Measurements from ENCODE around the gene PCDHA6. TPM values are rescaled to one million over a fixed set of nuclear protein-coding genes. Genes with fewer than 3 reads are reported as not detected.
"Not testable (repeated sequence)": the region's sequence is repeated elsewhere in the genome, so short reads cannot be mapped to it uniquely, and the experiment has no call there.

PCDHA6 gene
- total and polyA plus RNA-seq, 2 experiments from 2014 or later, result 2.1 to 5.2 TPM

DNA sequence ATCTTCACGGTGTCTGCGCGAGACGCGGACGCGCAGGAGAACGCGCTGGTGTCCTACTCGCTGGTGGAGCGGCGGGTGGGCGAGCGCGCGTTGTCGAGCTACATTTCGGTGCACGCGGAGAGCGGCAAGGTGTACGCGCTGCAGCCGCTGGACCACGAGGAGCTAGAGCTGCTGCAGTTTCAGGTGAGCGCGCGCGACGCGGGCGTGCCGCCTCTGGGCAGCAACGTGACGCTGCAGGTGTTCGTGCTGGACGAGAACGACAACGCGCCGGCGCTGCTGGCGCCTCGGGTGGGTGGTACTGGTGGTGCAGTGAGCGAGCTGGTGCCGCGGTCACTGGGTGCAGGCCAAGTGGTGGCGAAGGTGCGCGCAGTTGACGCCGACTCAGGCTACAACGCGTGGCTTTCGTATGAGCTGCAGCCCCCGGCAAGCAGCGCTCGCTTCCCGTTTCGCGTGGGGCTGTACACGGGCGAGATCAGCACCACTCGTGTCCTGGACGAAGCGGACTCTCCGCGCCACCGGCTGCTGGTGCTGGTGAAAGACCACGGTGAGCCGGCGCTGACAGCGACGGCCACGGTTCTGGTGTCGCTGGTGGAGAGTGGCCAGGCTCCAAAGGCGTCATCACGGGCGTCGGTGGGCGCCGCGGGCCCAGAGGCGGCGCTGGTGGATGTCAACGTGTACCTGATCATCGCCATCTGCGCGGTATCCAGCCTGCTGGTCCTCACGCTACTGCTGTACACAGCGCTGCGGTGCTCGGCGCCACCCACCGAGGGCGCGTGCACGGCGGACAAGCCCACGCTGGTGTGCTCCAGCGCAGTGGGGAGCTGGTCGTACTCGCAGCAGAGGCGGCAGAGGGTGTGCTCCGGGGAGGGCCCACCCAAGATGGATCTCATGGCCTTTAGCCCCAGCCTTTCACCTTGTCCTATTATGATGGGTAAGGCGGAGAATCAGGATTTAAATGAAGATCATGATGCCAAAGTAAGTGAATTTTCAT lies 2.0 kb downstream of the PCDHA6 start:
- H3K9me2 ChIP-seq (ENCODE audit: insufficient read depth); H3K36me3 ChIP-seq (ENCODE audit: insufficient read depth); H3K27ac Mint-ChIP-seq; H3K4me3 Mint-ChIP-seq; H3K27me3 ChIP-seq (ENCODE audit: insufficient read depth); H3K4me3 ChIP-seq; ATAC-seq; DNase-seq (ENCODE audit: low spot score); H3K4me1 Mint-ChIP-seq; H3K4me2 ChIP-seq; H2AFZ ChIP-seq; H3K79me2 ChIP-seq (replicated peaks; ENCODE audit: insufficient read depth); H3K4me1 ChIP-seq (ENCODE audit: insufficient read depth); H3K27ac ChIP-seq (ENCODE audit: low read depth); H3F3A ChIP-seq (replicated peaks; ENCODE audit: low read depth); H4K20me1 ChIP-seq (replicated peaks; ENCODE audit: insufficient read depth); H3K27me3 Mint-ChIP-seq (ENCODE audit: insufficient read depth, low read depth, poor library complexity): not testable (repeated sequence)
- Mint-ChIP-seq H3K36me3 (ENCODE audit: low read depth) (peaks cover 20% of the 10 kb centered on the region; the same call in 2 of the 3 replicates), H3K9me3 (peaks cover 12% of the 10 kb centered on the region)

DNA sequence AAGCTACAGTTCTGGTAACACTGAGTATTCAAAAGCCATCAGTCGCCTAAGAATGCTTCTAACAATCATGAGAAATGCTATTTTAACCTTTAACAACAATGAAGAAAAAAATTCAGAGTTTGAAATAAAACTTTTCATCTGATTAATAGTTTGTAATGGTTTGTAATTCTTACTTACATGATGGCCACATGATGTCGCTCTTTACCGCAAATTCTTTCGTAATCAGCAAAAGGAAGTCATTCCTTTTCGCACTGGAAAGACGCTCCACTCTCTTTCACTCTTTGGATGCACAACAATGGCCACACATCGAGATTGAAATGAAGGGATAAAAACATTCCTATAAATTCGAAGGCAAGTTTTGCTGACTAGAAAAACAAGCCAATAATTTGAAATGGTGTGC lies 6.2 kb downstream of the PCDHA6 start, which contains the start of gene PCDHA7:
PCDHA7 (plus strand) TSS at position 277 of the 400 bp plus-strand sequence; CDS start at position 392, 115 bp downstream.
- H3K36me3 Mint-ChIP-seq (ENCODE audit: low read depth), result peaks cover 28% of the 10 kb centered on the region; the same call in 2 of the 3 replicates

More for the DNA sequence above, 6.2 kb downstream of the PCDHA6 start, which contains the start of gene PCDHA7:
- DNase-seq (ENCODE audit: low spot score) (peak; percentile 73), ATAC-seq (no peak; the same call in 1 of the 3 replicates)
- peak within 1 kb of the TSS; percentile 51; the same call in 1 of the 2 replicates for H3K27ac Mint-ChIP-seq
- peak within 1 kb of the TSS; percentile 62 for H3K4me3 ChIP-seq
- H4K20me1 ChIP-seq (replicated peaks; ENCODE audit: insufficient read depth), result no peaks in the 10 kb centered on the region; the same call in 1 of the 2 replicates
- H3K9me2 ChIP-seq (ENCODE audit: insufficient read depth), result no peaks in the 10 kb centered on the region
- H3K27ac ChIP-seq (ENCODE audit: low read depth), result peak within 1 kb of the TSS; percentile 3; the same call in 1 of the 2 replicates
- H3K27me3 ChIP-seq (ENCODE audit: insufficient read depth), result no peaks in the 10 kb centered on the region
- H3K4me3 Mint-ChIP-seq, result peak within 1 kb of the TSS; percentile 74
- no peaks in the 10 kb centered on the region for H3F3A ChIP-seq (replicated peaks; ENCODE audit: low read depth)
- H3K27me3 Mint-ChIP-seq (ENCODE audit: insufficient read depth, low read depth, poor library complexity), result peaks cover 3% of the 10 kb centered on the region
- H3K4me1 Mint-ChIP-seq, result no peaks in the 10 kb centered on the region
- H3K4me1 ChIP-seq (ENCODE audit: insufficient read depth), result no peaks in the 10 kb centered on the region
- no peak for TF ChIP-seq JUNB (IDR thresholded peaks at IDR 0.05; ENCODE audit: unreplicated experiment)
- TF ChIP-seq CTCF (conservative IDR thresholded peaks at IDR 0.05; ENCODE audit: low read depth in 2 of 2), result peak; percentile 64 to 72
- TF ChIP-seq EZH2phosphoT487 (IDR thresholded peaks at IDR 0.05; ENCODE audit: unreplicated experiment), result no peak
- TF ChIP-seq ZNF331 (CRISPR knock-in tag; IDR thresholded peaks at IDR 0.05; ENCODE audit: low read depth), result no peak
- no peak for TF ChIP-seq POLR2AphosphoS5 (IDR thresholded peaks at IDR 0.05; ENCODE audit: low read depth)
- no peak for TF ChIP-seq ZNF462 (CRISPR knock-in tag; IDR thresholded peaks at IDR 0.05)
- no peak for TF ChIP-seq STAT1 (IDR thresholded peaks at IDR 0.05; ENCODE audit: unreplicated experiment)
- no peaks in the 10 kb centered on the region for H3K79me2 ChIP-seq (replicated peaks; ENCODE audit: insufficient read depth)
- H3K9me3 Mint-ChIP-seq, result peaks cover 10% of the 10 kb centered on the region
- H2AFZ ChIP-seq, result peak within 1 kb of the TSS; percentile 2; the same call in 1 of the 2 replicates
- peak within 1 kb of the TSS; percentile 72 for H3K4me2 ChIP-seq
- H3K36me3 ChIP-seq (ENCODE audit: insufficient read depth), result no peaks in the 10 kb centered on the region

Measured in GM23338 (cell line).